Astrocyte (in vitro differentiated cells and primary cell): ENCODE data around the gene SPTBN1.

Experiments
- CTCF ChIP-seq: IDR thresholded peaks from 2 replicates; pipeline ENCODE4 v1.5.1; 2011; ENCODE audit warnings: low read depth, mild to moderate bottlenecking, inconsistent platforms, low read length, moderate library complexity; ENCODE audit not compliant: insufficient read depth
- EZH2 ChIP-seq: IDR thresholded peaks from 2 replicates; pipeline ENCODE4 v1.6.1; 2012; ENCODE audit warnings: mild to moderate bottlenecking, low read length, inconsistent platforms; ENCODE audit not compliant: insufficient read depth

- TF ChIP-seq CTCF (no peak), EZH2 (no peak)
These were observed 202.5 kb downstream of the SPTBN1 start for GRCh38 chr2:54658564-54659071.
